HCT116 (cell line): Measurements from ENCODE around the gene PDLIM4.

Experiments used
- ATF3 ChIP-seq: IDR thresholded peaks from 2 replicates; pipeline ENCODE4 v1.6.1; 2012
- CTCF ChIP-seq, 3 experiments: fragments of 200-600 bp in 1 of 3; sonication (generic) in 1 of 3; IDR thresholded peaks in 2 of 3; conservative IDR thresholded peaks in 1 of 3; 2 replicates each; pipeline ENCODE4 v1.5.1; 2012 to 2017; ENCODE audit warnings: low read depth in 2 of 3, low read length in 2 of 3, antibody characterized with exemption in 1 of 3, borderline replicate concordance in 1 of 3, control low read depth in 1 of 3, mild to moderate bottlenecking in 1 of 3, mixed read lengths in 1 of 3, mixed run types in 1 of 3, moderate library complexity in 1 of 3; ENCODE audit not compliant: insufficient read depth in 1 of 3
- EZH2 ChIP-seq: fragments of 200-600 bp; sonication (generic); IDR thresholded peaks from 2 replicates; pipeline ENCODE4 v1.6.1; 2017; ENCODE audit warnings: antibody characterized with exemption, mixed run types
- MAX ChIP-seq: IDR thresholded peaks from 2 replicates; pipeline ENCODE4 v1.6.1; 2012
- POLR2A ChIP-seq: IDR thresholded peaks from 2 replicates; pipeline ENCODE4 v1.7.0; 2011; ENCODE audit warnings: borderline replicate concordance; ENCODE audit not compliant: insufficient read depth, insufficient read length; ENCODE audit errors: extremely low read depth
- REST ChIP-seq: IDR thresholded peaks from 2 replicates; pipeline ENCODE4 v1.6.1; 2012; ENCODE audit warnings: low read depth
- SIN3A ChIP-seq: IDR thresholded peaks from 2 replicates; pipeline ENCODE4 v1.6.1; 2012; ENCODE audit warnings: low read depth
- SRF ChIP-seq: IDR thresholded peaks from 2 replicates; pipeline ENCODE4 v1.6.1; 2012; ENCODE audit warnings: low read depth
- YY1 ChIP-seq: IDR thresholded peaks from 2 replicates; pipeline ENCODE4 v1.6.1; 2011; ENCODE audit warnings: low read length, low read depth, moderate library complexity, mild to moderate bottlenecking; ENCODE audit not compliant: insufficient replicate concordance; ENCODE audit errors: extremely low read depth

GRCh38 chr5:132281856-132282614, 24.5 kb downstream of the PDLIM4 start:
- no peak for TF ChIP-seq CTCF (IDR thresholded peaks at IDR 0.05 in 2 of 3, conservative IDR thresholded peaks at IDR 0.05 in 1 of 3; ENCODE audit: borderline replicate concordance in 1 of 3, insufficient read depth in 1 of 3, low read depth in 2 of 3, low read length in 2 of 3)
- no peak for TF ChIP-seq YY1
- TF ChIP-seq MAX, result no peak
- TF ChIP-seq SIN3A, result no peak
- TF ChIP-seq EZH2, result no peak
- no peak for TF ChIP-seq REST
- no peak for TF ChIP-seq ATF3
- no peak for TF ChIP-seq POLR2A
- TF ChIP-seq SRF, result no peak
